H1 (cell line): Measurements from ENCODE around the gene YEATS4. TPM values are rescaled to one million over a fixed set of nuclear protein-coding genes. Genes with fewer than 3 reads are reported as not detected.

ENCODE experiments used
- CTCF ChIA-PET: fragments of 300-600 bp; sonication (Branson Sonifier 250); formaldehyde crosslinking; loops from one replicate; lab custom pipeline; 2021; ENCODE audit not compliant: partially characterized antibody; lab: Charles Lee
- POLR2A ChIA-PET: fragments of 300-600 bp; sonication (Branson Sonifier 250); formaldehyde crosslinking; loops from one replicate; lab custom pipeline; 2021; ENCODE audit warnings: inconsistent platforms; ENCODE audit not compliant: partially characterized antibody; lab: Charles Lee
- DNase-seq, 2 experiments: peaks; one replicate each; pipeline versions ENCODE4 v3.0.0 to v3.0.0-alpha.2; 2010 to 2022; ENCODE audit warnings: low spot score in 2 of 2, low read depth in 1 of 2, mixed read lengths in 1 of 2
- FAIRE-seq: peaks from 2 replicates; lab custom pipeline; 2011; peaks lifted over from hg19 to GRCh38; lab: Jason Lieb, UNC
- H2AFZ ChIP-seq: 2 replicates; pipeline ENCODE4 v1.8.1; 2012; ENCODE audit warnings: low read length, inconsistent platforms
- H2AK5ac ChIP-seq: 2 replicates; pipeline ENCODE4 v1.6.1; 2013; ENCODE audit warnings: low read depth, low read length
- H2BK120ac ChIP-seq: replicated peaks from 2 replicates; pipeline ENCODE3; 2013; ENCODE audit warnings: low read depth, low read length, inconsistent platforms
- H2BK12ac ChIP-seq: 2 replicates; pipeline ENCODE4 v1.6.1; 2013; ENCODE audit warnings: low read depth, low read length
- H2BK15ac ChIP-seq: 2 replicates; pipeline ENCODE4 v1.6.1; 2013; ENCODE audit warnings: low read length
- H2BK20ac ChIP-seq: 2 replicates; pipeline ENCODE4 v1.6.1; 2013; ENCODE audit warnings: low read length
- H2BK5ac ChIP-seq: 2 replicates; pipeline ENCODE4 v1.6.1; 2013; ENCODE audit warnings: low read depth, low read length
- H3K14ac ChIP-seq: 2 replicates; pipeline ENCODE4 v1.6.1; 2013; ENCODE audit warnings: inconsistent platforms; ENCODE audit not compliant: insufficient read length
- H3K18ac ChIP-seq: 2 replicates; pipeline ENCODE4 v1.6.1; 2013; ENCODE audit warnings: low read length; ENCODE audit errors: extremely low read depth
- H3K23ac ChIP-seq: 2 replicates; pipeline ENCODE4 v1.6.1; 2013; ENCODE audit warnings: inconsistent platforms; ENCODE audit not compliant: insufficient read length
- H3K23me2 ChIP-seq: 2 replicates; pipeline ENCODE4 v1.6.1; 2013; ENCODE audit warnings: low read depth, low read length
- H3K27ac ChIP-seq: 2 replicates; pipeline ENCODE4 v1.6.1; 2011; ENCODE audit warnings: low read depth, low read length, inconsistent platforms
- H3K27me3 ChIP-seq, 4 experiments: replicated peaks in 1 of 4; 1 replicate in 1 of 4; 2 replicates in 3 of 4; pipeline versions ENCODE4 v1.6.1 to v1.8.1; 2011 to 2013; ENCODE audit warnings: low read length in 3 of 4, mild to moderate bottlenecking in 3 of 4, inconsistent platforms in 2 of 4, mixed read lengths in 2 of 4, moderate library complexity in 1 of 4; ENCODE audit not compliant: control insufficient read depth in 3 of 4, insufficient read depth in 3 of 4; ENCODE audit errors: extremely low read depth in 1 of 4
- H3K36me3 ChIP-seq, 4 experiments: 2 replicates each; pipeline versions ENCODE4 v1.6.1 to v1.8.1; 2011 to 2013; ENCODE audit warnings: mild to moderate bottlenecking in 4 of 4, low read length in 3 of 4, moderate library complexity in 2 of 4, control low read depth in 1 of 4, inconsistent platforms in 1 of 4; ENCODE audit not compliant: insufficient read depth in 4 of 4, control insufficient read depth in 2 of 4
- H3K4ac ChIP-seq: replicated peaks from 2 replicates; pipeline ENCODE3; 2013; ENCODE audit warnings: low read length, low read depth, mixed read lengths, inconsistent platforms; ENCODE audit not compliant: insufficient read length
- H3K4me1 ChIP-seq, 4 experiments: replicated peaks in 1 of 4; 1 replicate in 1 of 4; 2 replicates in 3 of 4; pipeline versions ENCODE4 v1.6.1 to v1.8.1; 2011 to 2013; ENCODE audit warnings: low read length in 3 of 4, inconsistent platforms in 2 of 4, mixed read lengths in 1 of 4; ENCODE audit not compliant: insufficient read depth in 4 of 4, control insufficient read depth in 3 of 4
- H3K4me2 ChIP-seq, 2 experiments: 2 replicates each; pipeline versions ENCODE4 v1.6.1 to v1.8.1; 2011 to 2013; ENCODE audit warnings: low read depth in 2 of 2, low read length in 2 of 2, control low read depth in 1 of 2, inconsistent platforms in 1 of 2, mild to moderate bottlenecking in 1 of 2; ENCODE audit not compliant: insufficient read depth in 1 of 2
- H3K4me3 ChIP-seq, 4 experiments: fragments of 200-600, 300-600 bp in 1 of 4; sonication (generic), shearing (Covaris generic), sonication (Bioruptor Twin) in 1 of 4; 2 replicates each; pipeline versions ENCODE4 v1.5.1 to v1.8.1; 2011 to 2016; ENCODE audit warnings: low read length in 4 of 4, low read depth in 3 of 4, control low read depth in 2 of 4, inconsistent platforms in 2 of 4, mild to moderate bottlenecking in 2 of 4, mixed read lengths in 1 of 4, moderate library complexity in 1 of 4; ENCODE audit not compliant: insufficient read depth in 2 of 4; ENCODE audit errors: extremely low read depth in 1 of 4
- H3K56ac ChIP-seq: replicated peaks from 2 replicates; pipeline ENCODE3; 2013; ENCODE audit warnings: low read depth, mild to moderate bottlenecking, mixed read lengths, low read length, inconsistent platforms; ENCODE audit not compliant: insufficient read length
- H3K79me1 ChIP-seq: 2 replicates; pipeline ENCODE4 v1.6.1; 2013; ENCODE audit warnings: low read depth, low read length, control low read depth
- H3K79me2 ChIP-seq, 2 experiments: 2 replicates each; pipeline versions ENCODE4 v1.6.1 to v1.8.1; 2012 to 2013; ENCODE audit warnings: low read length in 2 of 2, mild to moderate bottlenecking in 2 of 2, inconsistent platforms in 1 of 2; ENCODE audit not compliant: insufficient read depth in 2 of 2, control insufficient read depth in 1 of 2
- H3K9ac ChIP-seq, 4 experiments: replicated peaks in 1 of 4; 1 replicate in 1 of 4; 2 replicates in 3 of 4; pipeline versions ENCODE4 v1.6.1 to v1.8.1; 2011 to 2013; ENCODE audit warnings: low read depth in 3 of 4, low read length in 3 of 4, control low read depth in 2 of 4, mild to moderate bottlenecking in 2 of 4, moderate library complexity in 2 of 4, inconsistent platforms in 1 of 4; ENCODE audit errors: extremely low read depth in 1 of 4
- H3K9me3 ChIP-seq, 2 experiments: 2 replicates each; pipeline versions ENCODE4 v1.6.1 to v1.8.1; 2012 to 2013; ENCODE audit warnings: mild to moderate bottlenecking in 2 of 2, moderate library complexity in 2 of 2, control low read depth in 1 of 2, inconsistent platforms in 1 of 2, low read depth in 1 of 2, low read length in 1 of 2, mixed read lengths in 1 of 2; ENCODE audit not compliant: insufficient read depth in 2 of 2
- H4K20me1 ChIP-seq, 2 experiments: replicated peaks in 1 of 2; 2 replicates each; pipeline versions ENCODE3 to v1.8.1; 2011 to 2013; ENCODE audit warnings: inconsistent platforms in 2 of 2, low read length in 2 of 2, mild to moderate bottlenecking in 1 of 2; ENCODE audit not compliant: insufficient read depth in 2 of 2, control insufficient read depth in 1 of 2
- H4K5ac ChIP-seq: 2 replicates; pipeline ENCODE4 v1.6.1; 2013; ENCODE audit warnings: low read length, low read depth, mixed read lengths, inconsistent platforms; ENCODE audit not compliant: insufficient read length
- H4K8ac ChIP-seq: 2 replicates; pipeline ENCODE4 v1.8.0; 2013; ENCODE audit warnings: mild to moderate bottlenecking, moderate library complexity, low read length, inconsistent platforms; ENCODE audit not compliant: insufficient read depth; ENCODE audit errors: extremely low read depth
- H4K91ac ChIP-seq: replicated peaks from 2 replicates; pipeline ENCODE3; 2013; ENCODE audit warnings: low read length, mixed read lengths, inconsistent platforms; ENCODE audit not compliant: insufficient read length
- MAFK ChIP-seq: IDR thresholded peaks from 2 replicates; pipeline ENCODE4 v1.6.1; 2012; ENCODE audit warnings: low read depth, mild to moderate bottlenecking, improper control_type of control experiment, low read length
- POU5F1 ChIP-seq: IDR thresholded peaks from 2 replicates; pipeline ENCODE4 v1.6.1; 2011; ENCODE audit warnings: low read depth, mild to moderate bottlenecking, low read length, moderate library complexity
- TAF7 ChIP-seq: optimal IDR thresholded peaks from 2 replicates; pipeline ENCODE3; 2011; ENCODE audit warnings: low read depth, mild to moderate bottlenecking, inconsistent platforms, low read length, moderate library complexity, borderline replicate concordance
- TBP ChIP-seq: IDR thresholded peaks from 2 replicates; pipeline ENCODE4 v1.6.1; 2011; ENCODE audit warnings: low read depth, low read length, improper control_type of control experiment
- TCF12 ChIP-seq: IDR thresholded peaks from 2 replicates; pipeline ENCODE4 v1.6.1; 2011; ENCODE audit warnings: low read depth, mild to moderate bottlenecking, low read length
- USF2 ChIP-seq: IDR thresholded peaks from 2 replicates; pipeline ENCODE4 v1.6.1; 2011; ENCODE audit warnings: low read length, improper control_type of control experiment
- WGBS, 2 experiments: shearing (Covaris generic) in 1 of 2; methylation state at CpG; one replicate each; pipeline versions ENCODE4 v1.1.6 to v1.1.7; 2013 to 2015; ENCODE audit warnings: low lambda C conversion rate in 2 of 2, mixed read lengths in 2 of 2, inconsistent platforms in 1 of 2, low coverage in 1 of 2, missing lambda C conversion rate in 1 of 2; ENCODE audit not compliant: insufficient replicate concordance in 2 of 2, insufficient coverage in 1 of 2, insufficient read length in 1 of 2; ENCODE audit errors: extremely low coverage in 1 of 2, missing lambda C conversion rate in 1 of 2; 5-methylcytosine and 5-hydroxymethylcytosine counted together
- polyA plus RNA-seq, 7 experiments: library from polyadenylated mRNA; depleted of rRNA in 3 of 7; stranded (reverse) in 5 of 7; unstranded in 2 of 7; fragments of >200 nt in 5 of 7; fragments of 200-250 nt in 2 of 7; gene quantifications; 1 replicate in 5 of 7; 2 replicates in 1 of 7; 4 replicates in 1 of 7; pipeline versions ENCODE4 v1.2.1 to v1.2.3, GENCODE V29; 2011 to 2013; ENCODE audit warnings: missing spikeins in 2 of 7, mixed read lengths in 2 of 7
- total RNA-seq: library from RNA; stranded (reverse); fragmentation: NEBNext Ultra II Directional; extraction: Animal tissue kit (Norgen Biotek cat#: 25700); gene quantifications from 2 replicates; pipeline ENCODE4 v1.2.1, GENCODE V29; 2021

The YEATS4 gene
- total and polyA plus RNA-seq, 2 of the 8 experiments (the other 6 are each of a cell fraction or from before 2014, with no cell fraction given) = 25.7 to 32.5 TPM

- WGBS, 2 experiments = 98% methylated on average over 2 of the region's 2 CpGs; no CpG with 5 or more reads in 1 of the 2 experiments
- no peak overlapping the region for H4K91ac ChIP-seq
- no peaks in the 10 kb centered on the region for H3K9me3 ChIP-seq
- CTCF ChIA-PET = interaction anchor here (0.9 to 3.6 kb wide), 4 partner anchors 8 to 184 kb away, joined by 3 to 23 read pairs (median 3); no protein-coding TSS in a partner anchor
- no peak overlapping the region for H2BK20ac ChIP-seq
- no peak for DNase-seq
- no peak overlapping the region for H3K56ac ChIP-seq
- no peak overlapping the region for H2AK5ac ChIP-seq
- H3K4me2 ChIP-seq = no peak overlapping the region
- H2BK15ac ChIP-seq = no peak overlapping the region
- H3K36me3 ChIP-seq = peaks cover 0 to 14% (median 5%) of the 10 kb centered on the region in 4 experiments; a peak in 3 of 8 replicates
- no peaks in the 10 kb centered on the region for H4K20me1 ChIP-seq
- H3K9ac ChIP-seq = no peak overlapping the region
- H4K8ac ChIP-seq = no peak overlapping the region
- H3K27ac ChIP-seq = no peak overlapping the region
- H3K23ac ChIP-seq = no peak overlapping the region
- no peak overlapping the region for H2BK12ac ChIP-seq
- no peak for TF ChIP-seq MAFK
- TF ChIP-seq TCF12 = no peak
- no peak for TF ChIP-seq POU5F1
- TF ChIP-seq TAF7 = no peak
- TF ChIP-seq TBP = no peak
- no peak for TF ChIP-seq USF2
- no peaks in the 10 kb centered on the region for H3K4me1 ChIP-seq
- peaks cover 0 to 4% of the 10 kb centered on the region in 2 experiments; a peak in 1 of 4 replicates for H3K79me2 ChIP-seq
- no peak overlapping the region for H2BK120ac ChIP-seq
- H3K18ac ChIP-seq = no peak overlapping the region
- no peak for FAIRE-seq
- H3K14ac ChIP-seq = no peak overlapping the region
- H2AFZ ChIP-seq = no peak overlapping the region
- H3K79me1 ChIP-seq = no peaks in the 10 kb centered on the region; the same call in 1 of the 2 replicates
- H3K27me3 ChIP-seq = peaks cover 0 to 1% (median 0%) of the 10 kb centered on the region in 4 experiments; a peak in 1 of 7 replicates
- H3K23me2 ChIP-seq = no peaks in the 10 kb centered on the region
- H3K4ac ChIP-seq = no peak overlapping the region
- H2BK5ac ChIP-seq = no peak overlapping the region
- no peak overlapping the region for H4K5ac ChIP-seq
- POLR2A ChIA-PET = no interaction called here
- no peak overlapping the region for H3K4me3 ChIP-seq
These were observed 27.4 kb downstream of the YEATS4 start for GRCh38 chr12:69386921-69387320.
